CD4-positive, alpha-beta T cell treated with Interleukin-6 for 4 hours (primary cell): ENCODE data around the gene PHACTR1.

ENCODE experiments used
- DNase-seq: peaks from one replicate; pipeline ENCODE4 v3.0.0-alpha.2; 2020; ENCODE audit warnings: mixed read lengths

The PHACTR1 gene

DNA sequence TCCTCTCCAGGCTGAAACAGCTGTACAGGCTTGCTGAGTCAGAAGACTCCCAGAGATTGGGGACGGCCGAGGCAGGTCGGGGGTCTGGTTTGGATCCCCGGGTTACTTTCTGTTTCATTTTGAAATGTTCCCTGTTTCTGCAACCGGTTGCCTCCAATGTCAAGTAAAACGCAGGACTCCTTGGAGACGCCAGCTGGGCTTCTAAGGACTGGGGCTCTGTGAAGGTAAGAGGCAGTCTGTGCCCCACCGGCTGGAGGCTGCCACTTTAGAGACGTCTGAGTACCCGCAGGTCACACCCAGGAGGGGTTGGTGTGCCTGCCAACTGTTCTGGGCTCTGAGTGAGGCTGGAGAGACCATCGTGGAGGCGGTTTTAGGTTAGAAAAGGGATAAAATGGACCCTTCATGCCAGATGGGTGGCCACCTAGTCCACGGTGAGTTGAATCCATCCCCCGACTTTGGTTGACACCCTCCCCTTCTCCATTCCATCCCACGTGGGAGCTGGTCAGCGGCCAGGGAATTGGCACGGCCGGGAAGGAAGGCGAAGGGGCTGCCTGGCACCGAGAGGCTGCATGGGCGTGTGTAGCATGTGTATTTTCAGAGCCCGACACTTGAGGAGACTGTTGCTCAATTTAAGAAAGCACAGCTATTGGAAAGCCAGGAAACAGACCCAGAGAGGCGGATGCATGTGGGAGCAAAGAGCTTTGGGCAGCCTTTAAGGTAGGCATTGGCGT, 240.9 kb downstream of the PHACTR1 start:
- DNase-seq: peak; percentile 1

GRCh38 chr6:12958052-12958706, 241.6 kb downstream of the PHACTR1 start:
- no peak for DNase-seq

GRCh38 chr6:12961761-12962160, 245.2 kb downstream of the PHACTR1 start:
- no peak for DNase-seq

DNA sequence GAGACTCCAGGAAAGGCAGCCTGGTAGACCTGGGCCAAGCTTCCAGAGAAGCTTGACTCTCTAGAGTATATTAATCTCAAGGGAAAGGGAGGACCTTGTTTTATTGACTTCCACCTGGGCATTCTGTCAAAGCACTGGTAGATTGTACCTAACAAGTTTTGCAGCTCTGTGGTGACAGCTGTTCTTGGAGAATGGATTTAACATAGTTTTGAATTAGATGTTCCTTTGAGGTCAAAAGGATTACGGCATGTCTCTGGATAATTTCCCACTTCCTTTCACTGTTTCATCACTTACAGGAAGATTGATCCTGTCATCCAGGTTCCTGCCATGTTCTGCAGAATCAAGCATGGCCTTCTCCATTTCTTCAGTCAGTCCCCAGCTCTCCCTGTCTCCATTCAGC, 246.0 kb downstream of the PHACTR1 start:
- no peak for DNase-seq

GRCh38 chr6:12962987-12963386, 246.4 kb downstream of the PHACTR1 start:
- no peak for DNase-seq

DNA sequence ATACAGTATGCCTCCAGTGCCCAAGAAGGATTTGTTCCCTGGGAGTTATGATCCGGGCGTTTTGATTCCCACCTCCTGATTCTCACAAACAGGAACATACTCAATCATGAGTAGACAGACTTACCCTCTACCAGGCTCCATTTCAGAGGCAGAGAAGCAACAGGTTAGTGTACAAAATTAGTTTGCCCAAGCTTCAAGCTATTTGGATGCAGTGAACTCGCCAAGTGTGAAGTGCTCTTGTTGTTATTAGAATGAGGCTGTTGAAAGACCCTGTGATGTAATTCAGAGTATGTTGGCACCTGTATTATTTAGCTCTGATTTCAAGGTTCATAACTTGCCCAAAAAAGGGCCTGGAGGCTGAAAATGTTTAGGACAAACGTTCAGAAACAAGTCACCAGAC, 247.0 kb downstream of the PHACTR1 start:
- DNase-seq: no peak

DNA sequence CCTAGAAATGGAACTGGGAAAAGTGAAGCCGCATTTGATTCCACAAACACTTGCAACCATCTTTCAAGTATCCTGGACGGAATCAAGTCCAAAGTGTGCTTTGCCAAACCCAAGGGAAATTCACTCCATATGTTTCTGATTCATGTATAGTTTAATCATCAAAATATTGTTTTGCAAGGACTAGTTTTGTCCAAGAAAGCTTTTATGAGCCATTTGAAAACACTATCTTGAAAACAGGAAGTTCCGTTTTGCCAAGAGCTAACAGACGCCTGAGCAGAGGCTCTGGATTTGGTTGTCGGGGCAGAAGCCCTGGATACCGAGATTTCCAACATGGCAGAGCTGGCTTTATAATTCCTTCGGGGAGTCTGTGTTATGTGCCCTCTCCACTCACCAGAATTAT, 251.1 kb downstream of the PHACTR1 start:
- DNase-seq: no peak

GRCh38 chr6:12968290-12968689, 251.7 kb downstream of the PHACTR1 start:
- DNase-seq: no peak

DNA sequence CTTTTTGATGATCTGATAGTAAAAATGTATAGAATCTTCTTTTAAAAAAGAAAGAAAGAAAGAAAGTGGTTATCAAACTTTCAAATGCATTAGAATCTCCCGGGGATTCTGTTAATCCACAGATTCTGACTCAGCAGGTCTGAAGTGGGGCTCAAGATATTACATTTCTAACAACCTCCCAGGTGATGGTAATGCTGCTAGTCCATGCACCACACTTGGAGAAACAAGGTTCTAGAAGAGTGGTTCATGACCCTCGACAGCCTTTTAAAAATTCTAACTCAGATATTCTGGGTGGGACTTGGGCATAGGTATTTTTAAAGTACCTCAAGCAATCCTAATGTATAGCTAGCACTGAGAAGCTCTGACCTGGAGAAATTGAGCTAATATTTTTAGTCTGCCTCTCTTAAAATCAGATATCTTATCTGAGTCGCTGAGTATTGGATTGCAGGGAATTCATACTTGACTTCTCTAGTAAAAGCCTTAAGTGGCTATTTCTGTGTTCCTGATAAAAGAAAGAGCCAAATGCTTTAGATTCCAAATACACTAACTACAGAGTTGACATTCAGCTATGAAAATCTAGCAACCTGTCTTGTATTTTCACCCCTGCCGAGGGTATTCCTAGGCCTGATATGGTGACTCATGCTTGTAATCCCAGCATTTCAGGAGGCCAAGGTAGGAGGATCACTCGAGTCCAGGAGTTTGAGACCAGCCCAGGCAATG, 252.4 kb downstream of the PHACTR1 start:
- no peak for DNase-seq

GRCh38 chr6:12969966-12970365, 253.4 kb downstream of the PHACTR1 start:
- no peak for DNase-seq

- no peak for DNase-seq
Observed at GRCh38 chr6:12973386-12973785, 256.8 kb downstream of the PHACTR1 start.

DNA sequence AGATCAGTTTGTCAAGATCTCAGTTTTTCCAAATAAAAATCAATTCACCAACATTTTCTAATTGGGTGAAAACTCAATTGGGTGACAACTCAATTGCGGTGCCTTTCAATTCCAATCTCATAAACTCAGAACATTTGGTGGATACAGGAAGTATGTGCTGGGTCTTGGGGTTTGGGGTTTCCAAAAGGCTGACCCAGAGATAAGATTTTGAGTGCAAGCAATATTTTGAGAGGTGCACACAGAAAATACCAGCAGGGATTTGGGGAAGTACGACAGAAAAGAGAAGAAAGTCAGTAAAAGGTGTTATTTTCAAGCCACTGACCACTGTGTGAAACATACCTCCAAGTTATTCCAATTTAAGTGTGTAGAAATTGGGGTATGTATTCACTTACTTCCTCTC, 258.0 kb downstream of the PHACTR1 start:
- DNase-seq: no peak

GRCh38 chr6:12976366-12976765, 259.8 kb downstream of the PHACTR1 start:
- no peak for DNase-seq

DNA sequence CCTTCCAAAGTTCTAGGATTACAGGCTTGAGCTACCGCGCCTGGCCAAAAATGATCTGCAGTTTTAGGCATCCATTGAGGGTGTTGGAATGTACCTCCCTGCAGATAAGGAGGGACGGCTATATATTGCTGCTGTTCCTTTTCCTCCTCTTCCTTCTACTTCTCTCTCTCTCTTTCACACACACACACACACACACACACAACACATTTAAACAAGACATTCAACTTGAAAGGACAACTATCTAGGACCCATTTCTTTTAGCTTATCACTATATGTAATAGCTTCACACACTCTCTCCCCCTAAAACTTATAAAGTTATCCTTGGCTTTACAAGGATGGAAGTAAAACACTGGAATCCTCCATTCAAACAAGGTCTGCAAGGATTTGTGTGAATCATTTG, 260.6 kb downstream of the PHACTR1 start:
- no peak for DNase-seq

DNA sequence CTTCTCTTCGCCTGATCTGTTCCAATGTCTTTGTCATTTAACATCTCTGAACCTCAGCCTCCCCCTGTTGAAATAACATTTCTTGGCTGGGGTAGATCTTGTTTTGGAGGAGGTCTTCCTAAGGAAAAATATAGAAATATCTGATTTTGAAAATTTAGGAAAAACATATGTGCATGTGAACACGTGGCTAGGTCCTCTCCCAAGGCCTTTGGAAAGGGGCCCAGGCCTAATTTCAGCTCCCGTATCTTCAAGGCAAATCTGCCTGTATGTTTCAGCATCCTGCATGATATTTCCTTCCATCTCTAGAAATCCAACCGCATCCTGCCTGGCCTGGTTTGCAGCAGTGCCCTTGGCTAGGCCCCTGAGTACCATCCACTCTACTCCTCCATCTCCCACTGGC, 261.2 kb downstream of the PHACTR1 start:
- DNase-seq: no peak

- no peak for DNase-seq
Observed at GRCh38 chr6:12980741-12981140, 264.2 kb downstream of the PHACTR1 start.

DNA sequence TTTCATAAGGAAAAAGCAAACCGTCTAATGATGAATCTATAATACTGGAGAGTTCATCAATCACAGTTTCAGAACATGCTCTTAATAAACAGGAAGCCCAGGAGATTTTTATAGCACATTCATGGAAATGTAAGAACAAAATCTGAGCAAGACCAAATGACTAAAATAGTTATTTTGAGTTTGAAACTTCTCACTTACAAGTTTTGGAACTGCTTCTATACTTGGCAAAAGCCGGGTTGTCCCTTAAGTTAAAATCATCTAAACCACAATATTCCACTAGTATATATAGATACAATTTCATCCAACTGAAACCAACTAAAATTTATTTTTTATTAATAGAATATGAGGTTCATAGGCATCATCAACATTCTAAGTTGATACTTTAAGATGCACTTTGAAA, 268.2 kb downstream of the PHACTR1 start:
- no peak for DNase-seq

DNA sequence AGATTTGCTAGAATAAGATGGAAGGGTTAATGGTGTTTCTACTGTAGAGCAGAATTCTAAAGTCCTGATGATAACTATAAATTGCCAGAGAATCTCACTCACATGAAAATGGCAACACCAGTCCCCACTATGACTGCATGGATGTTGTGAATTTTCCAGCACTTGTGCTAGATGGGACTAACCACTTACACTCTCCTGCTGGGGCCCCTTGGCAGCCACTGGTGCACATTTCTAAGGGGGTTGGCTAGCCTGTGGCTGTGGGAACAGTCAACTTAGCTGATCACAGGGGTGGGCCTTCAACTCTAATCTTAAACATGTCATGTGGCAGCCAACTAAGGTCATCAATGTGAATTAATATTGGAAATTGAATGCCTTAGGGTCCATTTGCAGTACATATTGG, 271.2 kb downstream of the PHACTR1 start:
- DNase-seq: no peak

GRCh38 chr6:12990162-12990561, 273.6 kb downstream of the PHACTR1 start:
- no peak for DNase-seq

GRCh38 chr6:12991435-12991834, 274.9 kb downstream of the PHACTR1 start:
- DNase-seq: no peak

- no peak for DNase-seq
Observed at GRCh38 chr6:12992770-12993169, 276.2 kb downstream of the PHACTR1 start.

- no peak for DNase-seq
Observed at GRCh38 chr6:12993283-12993898, 276.8 kb downstream of the PHACTR1 start.

- no peak for DNase-seq
Observed at GRCh38 chr6:12995419-12995818, 278.9 kb downstream of the PHACTR1 start.

DNA sequence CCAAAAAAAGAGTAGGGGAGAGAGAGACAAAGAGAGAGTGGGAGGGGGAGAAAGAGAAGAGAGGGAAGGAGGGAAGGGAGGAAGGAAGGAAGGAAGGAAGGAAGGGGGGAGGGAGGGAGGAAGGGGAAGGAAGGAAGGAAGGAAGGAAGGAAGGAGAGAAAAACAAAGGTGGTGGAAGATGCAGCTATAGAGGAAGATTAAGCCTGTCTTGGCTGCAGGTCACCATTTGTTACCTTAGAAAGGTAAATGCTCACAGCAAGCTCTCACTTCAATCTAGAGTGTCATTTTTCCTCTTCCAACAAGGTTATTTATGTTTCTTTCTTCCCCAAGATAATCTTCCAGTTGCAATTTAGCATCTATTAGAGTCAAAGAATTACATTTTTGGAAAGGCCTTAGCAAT, 284.0 kb downstream of the PHACTR1 start:
- DNase-seq: no peak
